ENCODE measurements around the gene AKAP8L.
A peak's percentile ranks its signal among the peaks of the same experiment; 100 is the strongest.
"Not testable (repeated sequence)": the region's sequence is repeated elsewhere in the genome, so short reads cannot be mapped to it uniquely, and the experiment has no call there.

The AKAP8L gene

DNA sequence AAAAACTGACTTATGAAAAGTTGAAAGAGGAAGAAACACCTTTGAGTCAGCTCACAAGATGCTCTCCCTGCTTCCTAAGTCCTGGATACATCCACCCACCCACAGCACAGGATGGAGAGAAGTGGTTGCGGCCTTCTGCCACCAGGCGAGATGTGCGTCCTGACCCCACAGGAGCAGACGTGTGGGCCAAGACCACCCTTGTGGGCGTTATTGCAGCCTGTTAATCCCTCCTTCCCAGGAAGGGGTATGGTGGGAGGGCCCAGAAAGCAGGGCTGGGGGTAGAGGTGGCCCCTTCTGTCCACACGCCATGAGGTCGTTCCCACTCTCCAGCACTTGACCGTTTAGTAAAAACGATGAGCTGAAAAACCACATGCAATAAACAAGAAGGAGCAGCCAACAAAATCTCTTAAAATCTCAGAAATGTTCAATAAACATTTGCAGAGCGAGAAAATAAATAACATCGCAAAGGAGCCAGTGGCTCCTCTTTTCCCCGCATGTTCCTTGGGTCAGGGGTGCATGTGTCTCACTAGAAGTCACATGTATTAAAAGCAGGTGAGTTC is 2.4 kb upstream of the AKAP8L start:
- TF ChIP-seq, protein P1, sequence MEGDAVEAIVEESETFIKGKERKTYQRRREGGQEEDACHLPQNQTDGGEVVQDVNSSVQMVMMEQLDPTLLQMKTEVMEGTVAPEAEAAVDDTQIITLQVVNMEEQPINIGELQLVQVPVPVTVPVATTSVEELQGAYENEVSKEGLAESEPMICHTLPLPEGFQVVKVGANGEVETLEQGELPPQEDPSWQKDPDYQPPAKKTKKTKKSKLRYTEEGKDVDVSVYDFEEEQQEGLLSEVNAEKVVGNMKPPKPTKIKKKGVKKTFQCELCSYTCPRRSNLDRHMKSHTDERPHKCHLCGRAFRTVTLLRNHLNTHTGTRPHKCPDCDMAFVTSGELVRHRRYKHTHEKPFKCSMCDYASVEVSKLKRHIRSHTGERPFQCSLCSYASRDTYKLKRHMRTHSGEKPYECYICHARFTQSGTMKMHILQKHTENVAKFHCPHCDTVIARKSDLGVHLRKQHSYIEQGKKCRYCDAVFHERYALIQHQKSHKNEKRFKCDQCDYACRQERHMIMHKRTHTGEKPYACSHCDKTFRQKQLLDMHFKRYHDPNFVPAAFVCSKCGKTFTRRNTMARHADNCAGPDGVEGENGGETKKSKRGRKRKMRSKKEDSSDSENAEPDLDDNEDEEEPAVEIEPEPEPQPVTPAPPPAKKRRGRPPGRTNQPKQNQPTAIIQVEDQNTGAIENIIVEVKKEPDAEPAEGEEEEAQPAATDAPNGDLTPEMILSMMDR (IDR thresholded peaks at IDR 0.05; ENCODE audit: borderline replicate concordance, insufficient read depth, low read depth, low read length): no peak
- H3K4me3 ChIP-seq (ENCODE audit: low read depth, low read length): no peak overlapping the region

DNA sequence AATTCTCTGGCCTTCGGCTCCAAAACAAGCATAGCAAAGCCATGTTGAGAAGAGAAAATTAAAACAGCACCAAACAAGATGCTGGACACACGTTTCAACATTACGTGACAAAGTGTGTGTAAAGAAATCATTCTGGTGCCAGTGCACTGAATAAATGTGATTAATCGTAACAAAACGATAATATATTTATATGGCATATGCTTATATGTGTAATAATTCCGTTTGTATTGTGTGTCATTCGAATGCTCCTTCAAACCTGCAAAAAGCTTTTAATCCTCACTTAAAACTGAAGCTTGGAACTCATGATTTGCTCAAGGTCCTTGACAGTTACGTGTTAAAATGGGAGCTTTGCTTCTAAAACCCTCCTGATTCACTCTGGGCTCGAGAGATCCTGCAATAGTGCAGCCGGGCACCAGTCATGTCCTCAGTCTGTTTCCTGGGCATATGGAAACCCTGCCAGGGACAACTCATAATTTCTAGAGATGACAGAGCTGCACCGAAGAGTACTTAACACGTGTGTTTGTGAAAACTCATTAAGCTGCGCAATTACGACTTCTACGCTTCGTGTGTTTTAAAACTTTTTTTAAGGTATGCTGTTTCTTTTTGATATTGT is 731 bp upstream of the AKAP8L start:
- TF ChIP-seq, protein P1 (IDR thresholded peaks at IDR 0.05; ENCODE audit: borderline replicate concordance, insufficient read depth, low read depth, low read length): no peak
- H3K4me3 ChIP-seq (ENCODE audit: low read depth, low read length): no peak overlapping the region

DNA sequence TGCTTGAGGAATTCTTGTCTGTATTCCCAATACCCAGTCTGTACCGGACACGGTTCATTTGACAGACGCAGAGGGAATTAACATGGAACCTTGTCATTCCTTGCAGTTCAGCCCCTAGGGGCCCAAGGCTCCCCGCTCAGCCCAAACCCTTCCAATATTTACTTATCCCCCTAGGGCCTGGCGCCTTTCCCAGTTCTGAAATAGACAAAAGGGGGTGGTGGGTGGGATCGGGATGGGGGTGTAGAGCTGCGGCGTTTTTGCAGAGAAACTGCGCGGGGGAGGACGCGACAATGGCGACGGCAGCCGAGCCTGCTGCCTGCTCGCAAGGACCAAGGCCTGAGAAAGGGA is 583 bp downstream of the AKAP8L start:
- H3K4me3 ChIP-seq (ENCODE audit: low read depth, low read length): peak overlapping the region; percentile 89
- TF ChIP-seq, protein P1 (IDR thresholded peaks at IDR 0.05; ENCODE audit: borderline replicate concordance, insufficient read depth, low read depth, low read length): no peak

DNA sequence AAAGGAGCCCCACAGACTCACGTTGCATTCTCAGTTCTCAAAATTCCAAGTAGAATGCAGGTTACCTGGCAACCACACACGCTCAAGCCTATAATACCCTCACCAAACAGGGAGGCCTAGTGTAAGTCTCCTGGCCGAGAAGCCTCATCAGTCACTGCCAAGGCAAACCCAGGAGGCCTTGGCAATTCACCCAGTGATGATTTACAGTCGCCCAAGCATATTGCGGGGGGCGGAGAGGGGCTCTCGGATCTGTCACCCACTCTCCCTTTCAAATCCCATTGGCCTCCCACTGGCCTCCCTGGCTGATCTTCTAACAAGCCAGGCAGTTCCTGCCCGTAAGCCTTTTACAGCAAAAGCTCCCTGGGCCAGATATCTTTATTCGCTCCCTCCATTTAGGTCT is 1.1 kb downstream of the AKAP8L start:
- peak overlapping the region; percentile 89 for H3K4me3 ChIP-seq (ENCODE audit: low read depth, low read length)
- TF ChIP-seq, protein P1 (IDR thresholded peaks at IDR 0.05; ENCODE audit: borderline replicate concordance, insufficient read depth, low read depth, low read length): no peak

DNA sequence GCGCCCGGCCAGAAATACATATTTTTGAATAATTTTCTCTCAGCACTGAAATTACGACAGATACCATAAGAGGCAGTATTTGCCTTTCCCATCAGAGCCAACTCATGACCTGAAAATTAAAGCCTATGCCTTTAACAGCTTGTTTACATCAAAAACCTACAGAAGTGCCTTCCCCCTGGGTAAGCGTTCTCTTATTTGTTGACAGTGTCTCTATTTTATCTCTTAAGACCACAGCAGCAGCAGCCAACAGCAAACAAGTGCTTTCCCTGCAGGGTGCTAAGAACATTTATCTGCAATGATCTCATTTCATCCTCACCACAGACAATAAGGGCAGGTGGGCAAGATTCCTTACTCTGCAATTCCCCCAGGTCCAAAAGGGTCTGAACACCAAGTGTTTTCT is 6.0 kb downstream of the AKAP8L start:
- H3K4me3 ChIP-seq (ENCODE audit: low read depth, low read length): no peak overlapping the region
- TF ChIP-seq, protein P1 (IDR thresholded peaks at IDR 0.05; ENCODE audit: borderline replicate concordance, insufficient read depth, low read depth, low read length): no peak

DNA sequence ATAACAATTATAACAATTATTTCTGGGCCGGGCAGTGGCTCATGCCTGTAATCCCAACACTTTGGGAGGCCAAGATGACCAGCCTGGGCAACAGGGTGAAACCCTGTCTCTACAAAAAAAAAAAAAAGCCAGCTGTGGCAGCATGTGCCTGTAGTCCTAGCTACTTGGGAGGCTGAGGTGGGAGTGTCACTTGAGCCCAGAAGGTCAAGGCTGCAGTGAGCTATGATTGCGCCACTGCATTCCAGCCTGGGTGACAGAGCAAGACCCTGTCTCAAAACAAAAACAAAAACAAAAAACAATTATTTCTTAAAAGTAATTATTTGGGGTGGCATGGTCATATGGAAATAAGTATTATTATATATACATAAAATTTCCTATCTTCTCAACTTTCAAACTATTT is 7.4 kb downstream of the AKAP8L start:
- not testable (repeated sequence) for H3K4me3 ChIP-seq (ENCODE audit: low read depth, low read length)

DNA sequence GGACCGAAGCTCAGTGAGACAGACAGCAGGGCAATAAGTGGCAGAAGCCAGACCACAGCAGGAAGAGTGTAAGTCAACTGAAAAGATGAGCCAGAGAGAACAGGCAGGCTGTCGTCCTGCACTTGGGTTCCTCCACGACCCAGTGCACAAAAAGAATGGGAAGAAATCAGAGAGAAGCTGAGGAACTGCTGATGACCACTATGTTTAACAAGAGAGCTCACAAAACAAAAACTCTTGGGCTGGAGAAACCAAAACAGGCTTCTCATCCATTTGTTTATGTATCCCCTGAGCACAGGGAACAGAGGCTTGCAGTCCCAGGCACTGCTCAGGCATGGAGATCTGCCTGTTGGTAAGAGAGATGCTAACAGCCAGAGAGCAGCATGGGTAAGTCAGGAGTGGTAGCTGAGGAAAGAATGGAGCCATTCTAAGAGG is 14.0 kb downstream of the AKAP8L start:
- H3K4me3 ChIP-seq (ENCODE audit: low read depth, low read length): no peak overlapping the region
- TF ChIP-seq, protein P1 (IDR thresholded peaks at IDR 0.05; ENCODE audit: borderline replicate concordance, insufficient read depth, low read depth, low read length): no peak
